Measurements from ENCODE around the gene ATPAF2.

The ATPAF2 gene

GRCh38 chr17:18071751-18072150 lies 32.8 kb upstream of the ATPAF2 start:
- TF ChIP-seq CTCF (IDR thresholded peaks at IDR 0.05; ENCODE audit: low read depth, low read length, missing control alignments) = no peak
- no peak overlapping the region for H3K4me3 ChIP-seq (ENCODE audit: low read depth, low read length)
- DNase-seq (ENCODE audit: low read depth) = no peak
- in situ Hi-C loops (cut with HindIII; ENCODE audit: low sequenced_read_pairs) = no loop called here

GRCh38 chr17:18070861-18071340 lies 31.9 kb upstream of the ATPAF2 start:
- in situ Hi-C loops (cut with HindIII; ENCODE audit: low sequenced_read_pairs) = no loop called here
- TF ChIP-seq CTCF (IDR thresholded peaks at IDR 0.05; ENCODE audit: low read depth, low read length, missing control alignments) = no peak
- DNase-seq (ENCODE audit: low read depth) = peak; percentile 53
- no peak overlapping the region for H3K4me3 ChIP-seq (ENCODE audit: low read depth, low read length)

GRCh38 chr17:18069101-18069500 lies 30.1 kb upstream of the ATPAF2 start:
- no peak for TF ChIP-seq CTCF (IDR thresholded peaks at IDR 0.05; ENCODE audit: low read depth, low read length, missing control alignments)
- DNase-seq (ENCODE audit: low read depth) = no peak
- no peak overlapping the region for H3K4me3 ChIP-seq (ENCODE audit: low read depth, low read length)
- in situ Hi-C loops (cut with HindIII; ENCODE audit: low sequenced_read_pairs) = no loop called here

- in situ Hi-C loops (cut with HindIII; ENCODE audit: low sequenced_read_pairs) = no loop called here
- H3K4me3 ChIP-seq (ENCODE audit: low read depth, low read length) = no peak overlapping the region
- TF ChIP-seq CTCF (IDR thresholded peaks at IDR 0.05; ENCODE audit: low read depth, low read length, missing control alignments) = no peak
- no peak for DNase-seq (ENCODE audit: low read depth)
Observed at GRCh38 chr17:18066866-18067265, 27.9 kb upstream of the ATPAF2 start.

- no peak for TF ChIP-seq CTCF (IDR thresholded peaks at IDR 0.05; ENCODE audit: low read depth, low read length, missing control alignments)
- DNase-seq (ENCODE audit: low read depth) = no peak
- H3K4me3 ChIP-seq (ENCODE audit: low read depth, low read length) = no peak overlapping the region
- in situ Hi-C loops (cut with HindIII; ENCODE audit: low sequenced_read_pairs) = no loop called here
Observed at GRCh38 chr17:18065546-18065945, 26.6 kb upstream of the ATPAF2 start.

- in situ Hi-C loops (cut with HindIII; ENCODE audit: low sequenced_read_pairs) = no loop called here
- H3K4me3 ChIP-seq (ENCODE audit: low read depth, low read length) = no peak overlapping the region
- no peak for TF ChIP-seq CTCF (IDR thresholded peaks at IDR 0.05; ENCODE audit: low read depth, low read length, missing control alignments)
- no peak for DNase-seq (ENCODE audit: low read depth)
Observed at GRCh38 chr17:18064053-18064452, 25.1 kb upstream of the ATPAF2 start.

- in situ Hi-C loops (cut with HindIII; ENCODE audit: low sequenced_read_pairs) = no loop called here
- TF ChIP-seq CTCF (IDR thresholded peaks at IDR 0.05; ENCODE audit: low read depth, low read length, missing control alignments) = no peak
- DNase-seq (ENCODE audit: low read depth) = no peak
- no peak overlapping the region for H3K4me3 ChIP-seq (ENCODE audit: low read depth, low read length)
Observed at GRCh38 chr17:18059283-18059682, 20.3 kb upstream of the ATPAF2 start.

Measured in astrocyte of the cerebellum (primary cell).